HG03354 (cell line): Measurements from ENCODE around the gene WSB1.
A peak's percentile ranks its signal among the peaks of the same experiment; 100 is the strongest.

Experiments used
- ATAC-seq: cut with Tn5 transposase; IDR thresholded peaks from one replicate; pipeline ENCODE4 v1.9.1; 2021; ENCODE audit warnings: mild to moderate bottlenecking; ENCODE audit not compliant: unreplicated experiment, poor library complexity, severe bottlenecking

Gene WSB1

GRCh38 chr17:27353033-27353460 is 59.1 kb downstream of the WSB1 start:
- no peak for ATAC-seq

GRCh38 chr17:27353461-27354050 is 59.6 kb downstream of the WSB1 start:
- peak; percentile 82 for ATAC-seq

GRCh38 chr17:27354051-27354490 is 60.2 kb downstream of the WSB1 start:
- no peak for ATAC-seq

GRCh38 chr17:27354491-27355081 is 60.7 kb downstream of the WSB1 start:
- no peak for ATAC-seq

GRCh38 chr17:27355419-27355818 is 61.5 kb downstream of the WSB1 start:
- no peak for ATAC-seq

- no peak for ATAC-seq
These were observed 62.3 kb downstream of the WSB1 start for GRCh38 chr17:27356091-27356705.

- no peak for ATAC-seq
These were observed 63.3 kb downstream of the WSB1 start for GRCh38 chr17:27357236-27357635.

- ATAC-seq: no peak
These were observed 66.6 kb downstream of the WSB1 start for GRCh38 chr17:27360507-27360906.

- ATAC-seq: no peak
These were observed 67.8 kb downstream of the WSB1 start for GRCh38 chr17:27361695-27362094.

- no peak for ATAC-seq
These were observed 68.6 kb downstream of the WSB1 start for GRCh38 chr17:27362503-27362902.

- no peak for ATAC-seq
These were observed 69.0 kb downstream of the WSB1 start for GRCh38 chr17:27362909-27363308.

- ATAC-seq: no peak
These were observed 69.4 kb downstream of the WSB1 start for GRCh38 chr17:27363326-27363725.
